GM21576 (cell line): Measurements from ENCODE around the gene STX11.
"Not testable (repeated sequence)": the region's sequence is repeated elsewhere in the genome, so short reads cannot be mapped to it uniquely, and the experiment has no call there.

ENCODE experiments used
- ATAC-seq: cut with Tn5 transposase; IDR thresholded peaks from one replicate; pipeline ENCODE4 v1.9.1; 2021; ENCODE audit warnings: mild to moderate bottlenecking, moderate library complexity; ENCODE audit not compliant: unreplicated experiment

STX11 gene

GRCh38 chr6:144149894-144150709 lies at the start of gene STX11:
Gene STX11 (plus strand): TSS chr6:144150517. CDS start chr6:144186628, 36,111 bp downstream.
- ATAC-seq = peak; percentile 59

DNA sequence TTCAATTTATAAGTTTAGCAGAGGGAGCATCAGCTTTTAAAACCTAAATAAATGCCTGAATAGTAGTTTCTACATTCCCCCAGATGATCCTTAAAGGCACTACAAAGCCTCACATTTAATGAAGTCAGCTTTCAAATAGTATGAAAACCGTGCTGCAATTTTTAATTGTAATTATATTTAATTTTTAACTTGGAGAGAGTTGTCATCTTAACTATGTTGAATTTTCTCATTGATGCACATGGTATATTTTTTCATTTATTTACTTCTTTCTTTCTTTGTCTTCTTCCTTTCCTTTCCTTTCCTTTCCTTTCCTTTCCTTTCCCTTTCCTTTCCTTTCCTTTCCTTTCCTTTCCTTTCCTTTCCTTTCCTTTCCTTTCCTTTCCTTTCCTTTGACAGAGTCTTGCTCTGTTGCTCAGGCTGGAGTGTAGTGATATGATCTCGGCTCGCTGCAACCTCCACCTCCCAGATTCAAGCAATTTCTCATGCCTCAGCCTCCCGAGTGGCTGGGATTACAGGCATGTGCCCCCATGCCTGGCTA lies 47.2 kb upstream of the STX11 start:
- ATAC-seq = no peak

DNA sequence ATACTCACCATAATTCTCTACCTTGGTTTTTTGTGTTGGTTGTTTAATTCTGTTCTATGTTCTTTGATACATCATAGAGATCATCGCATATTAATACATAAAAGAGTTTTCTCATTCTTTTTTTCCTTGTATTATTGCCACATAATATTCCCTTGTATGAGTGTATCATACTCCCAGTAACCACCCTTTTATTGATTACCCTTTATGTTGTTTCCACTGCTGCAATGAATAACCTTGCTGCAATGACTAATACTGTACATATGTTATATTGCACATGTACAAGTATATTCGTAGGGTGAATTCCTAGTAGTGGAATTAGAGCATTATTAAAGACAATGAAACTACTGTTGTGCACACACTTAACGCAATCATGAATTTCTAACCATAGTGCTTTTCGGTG lies 45.8 kb upstream of the STX11 start:
- no peak for ATAC-seq

DNA sequence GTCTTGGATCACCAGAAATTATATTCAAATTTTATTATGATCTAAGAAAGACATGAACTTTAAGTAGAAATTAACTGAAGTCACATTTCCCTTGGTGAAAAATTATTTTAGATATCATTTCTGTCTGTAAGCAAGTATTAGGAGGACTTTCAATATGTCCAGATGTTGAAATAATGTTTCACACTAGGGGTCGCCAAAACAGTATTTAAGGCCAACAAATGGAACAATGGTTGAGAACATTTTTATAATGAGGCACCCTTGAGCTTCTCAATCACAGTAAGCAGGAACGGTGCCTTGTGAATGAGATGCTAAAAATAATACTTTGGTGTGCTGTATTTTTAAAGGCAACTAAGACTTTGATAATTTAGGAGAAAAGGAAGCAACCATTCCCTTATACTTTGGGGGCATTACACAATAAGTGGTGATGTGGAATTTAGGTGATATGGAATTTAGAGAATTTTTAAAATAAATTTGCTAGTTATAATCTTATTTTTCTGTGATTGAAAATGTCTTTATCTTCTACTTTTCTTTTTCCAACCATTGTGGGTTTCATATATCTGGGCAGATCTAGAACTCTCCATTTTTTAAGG lies 45.3 kb upstream of the STX11 start:
- ATAC-seq = peak; percentile 92

DNA sequence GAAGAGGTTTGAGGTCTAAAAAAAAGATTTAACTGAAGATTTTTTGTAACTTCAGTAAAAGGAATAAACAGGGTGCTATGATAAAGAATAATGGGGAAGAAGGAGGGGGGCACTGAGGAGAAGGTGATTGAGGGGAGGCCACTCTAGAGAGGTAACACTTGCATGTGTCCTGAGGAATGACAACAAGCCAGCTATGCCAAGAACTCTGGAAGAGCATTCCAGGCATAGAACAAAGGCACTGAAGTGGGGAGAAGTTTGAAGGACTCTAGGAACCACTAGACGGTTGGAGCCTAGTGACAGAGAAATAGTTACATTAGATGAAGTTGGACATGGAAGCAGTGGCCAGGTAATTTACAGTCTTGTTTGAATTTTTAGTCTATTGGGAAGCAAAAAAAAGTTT lies 44.1 kb upstream of the STX11 start:
- no peak for ATAC-seq

- ATAC-seq = no peak
Measured at GRCh38 chr6:144110210-144110609, 40.1 kb upstream of the STX11 start.

DNA sequence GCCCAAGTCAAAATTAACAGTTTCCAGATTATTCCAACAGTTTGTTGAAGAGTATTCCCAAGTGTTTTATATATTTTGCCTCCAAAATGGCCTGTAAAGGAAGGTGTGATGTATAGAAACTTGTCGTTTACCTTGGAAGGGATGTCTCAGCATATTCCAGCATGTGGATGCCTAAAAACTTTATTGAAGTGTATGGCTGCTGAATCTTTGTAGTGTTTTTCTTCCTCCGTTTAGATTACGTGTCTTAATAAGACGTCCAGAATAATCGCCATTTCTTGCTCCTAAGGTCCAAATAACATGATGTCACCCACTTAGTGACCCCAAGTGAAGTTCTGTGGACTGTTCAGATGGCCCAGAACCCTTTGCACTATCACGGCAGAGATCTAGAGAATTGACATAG lies 37.0 kb upstream of the STX11 start:
- ATAC-seq = no peak

DNA sequence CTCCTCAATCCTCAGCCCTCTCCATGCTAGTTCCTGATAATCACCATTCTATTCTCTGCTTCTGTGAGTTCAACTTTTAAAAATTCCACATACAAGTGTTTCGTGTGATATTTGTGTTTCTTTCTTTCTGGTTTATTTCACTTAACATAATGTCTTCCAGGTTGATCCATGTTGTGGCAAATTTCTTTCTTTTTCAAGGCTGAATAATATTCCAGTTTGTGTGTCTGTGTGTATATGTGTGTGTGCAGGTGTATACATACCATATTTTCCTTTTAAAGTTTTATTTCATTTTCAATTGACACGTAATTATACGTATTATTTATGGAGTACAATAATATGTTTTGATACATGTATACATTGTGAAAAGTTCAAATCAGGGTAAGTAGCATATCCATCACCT lies 35.1 kb upstream of the STX11 start:
- no peak for ATAC-seq

DNA sequence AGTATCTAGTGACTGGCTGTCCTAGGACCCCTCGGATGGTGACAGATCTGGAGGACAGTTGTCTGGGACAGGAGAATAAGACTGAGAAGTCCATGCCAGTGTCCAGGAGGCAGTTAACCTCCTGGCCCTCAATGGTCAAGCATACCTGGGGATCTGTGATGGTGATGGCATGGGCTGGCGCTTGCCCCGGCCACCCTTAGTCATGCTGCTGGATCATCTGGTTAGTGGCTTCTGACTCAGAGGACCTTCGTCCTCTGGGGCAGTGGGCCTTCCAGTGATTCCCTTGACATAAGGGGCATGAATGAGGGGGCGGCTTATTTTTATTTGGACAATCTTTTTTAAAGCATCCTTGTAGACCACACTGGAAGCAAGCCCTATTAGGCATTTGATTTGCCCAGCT lies 30.9 kb upstream of the STX11 start:
- no peak for ATAC-seq

- no peak for ATAC-seq
Measured at GRCh38 chr6:144122861-144123260, 27.5 kb upstream of the STX11 start.

DNA sequence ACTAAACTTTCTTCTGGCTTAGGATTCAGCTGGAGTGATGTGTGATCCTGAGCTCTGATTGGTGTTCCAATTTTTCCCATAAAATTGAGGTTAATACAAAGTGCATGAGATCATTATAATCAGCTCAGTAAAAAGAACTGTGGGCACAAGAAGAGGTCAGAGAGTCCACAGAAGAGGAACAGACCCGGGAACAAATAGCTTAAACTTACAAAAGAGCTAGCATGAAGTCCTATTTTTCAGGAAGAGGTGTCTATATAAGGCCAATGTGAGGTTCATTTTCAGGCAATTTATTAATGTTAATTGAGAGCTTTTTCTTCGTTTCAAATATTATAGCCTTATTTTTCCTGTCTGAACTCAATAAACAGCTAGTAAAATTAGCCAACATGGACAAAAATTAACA lies 26.9 kb upstream of the STX11 start:
- no peak for ATAC-seq

GRCh38 chr6:144123836-144124235 lies 26.5 kb upstream of the STX11 start:
- ATAC-seq = no peak

DNA sequence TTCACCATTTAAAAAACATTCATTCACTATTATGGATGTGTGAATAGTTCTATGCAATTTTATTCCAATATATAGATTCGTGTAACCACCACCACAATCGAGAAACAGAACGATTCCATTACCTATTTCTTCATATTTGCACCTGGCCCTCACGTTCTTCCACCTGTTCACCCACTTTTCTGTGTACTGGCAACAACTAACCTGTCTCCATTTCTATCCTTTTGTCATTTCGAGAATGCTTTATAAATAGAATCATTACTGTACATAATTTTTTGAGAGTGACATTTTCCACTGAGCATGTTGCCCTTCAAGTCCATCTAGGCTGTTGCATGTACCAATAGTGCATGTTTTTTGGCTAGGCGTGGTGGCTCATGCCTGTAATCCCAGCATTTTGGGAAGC lies 23.2 kb upstream of the STX11 start:
- no peak for ATAC-seq

DNA sequence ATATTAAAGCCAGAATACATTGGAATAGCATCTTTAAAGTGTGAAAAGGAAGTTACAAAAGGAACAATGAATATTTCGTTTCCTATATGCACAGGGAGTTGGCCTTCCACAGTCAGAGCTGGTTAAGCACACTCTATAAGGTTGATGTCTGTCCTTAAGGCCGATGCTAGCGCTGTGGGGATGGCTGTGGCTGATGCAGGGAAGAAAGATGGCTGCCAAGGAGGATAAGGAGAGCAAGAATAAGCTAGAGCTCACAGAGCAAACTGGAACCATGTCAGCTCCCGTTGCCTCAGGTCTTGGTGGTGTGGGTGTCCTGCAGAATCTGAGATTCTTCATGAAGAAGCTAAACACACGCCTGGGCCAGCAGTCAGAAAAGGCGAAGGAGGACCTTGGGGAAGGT lies 20.8 kb upstream of the STX11 start:
- no peak for ATAC-seq

GRCh38 chr6:144131248-144131709 lies 19.0 kb upstream of the STX11 start:
- no peak for ATAC-seq

- not testable (repeated sequence) for ATAC-seq
Measured at GRCh38 chr6:144132167-144132690, 18.1 kb upstream of the STX11 start.

- ATAC-seq = no peak
Measured at GRCh38 chr6:144133225-144133821, 17.0 kb upstream of the STX11 start.

DNA sequence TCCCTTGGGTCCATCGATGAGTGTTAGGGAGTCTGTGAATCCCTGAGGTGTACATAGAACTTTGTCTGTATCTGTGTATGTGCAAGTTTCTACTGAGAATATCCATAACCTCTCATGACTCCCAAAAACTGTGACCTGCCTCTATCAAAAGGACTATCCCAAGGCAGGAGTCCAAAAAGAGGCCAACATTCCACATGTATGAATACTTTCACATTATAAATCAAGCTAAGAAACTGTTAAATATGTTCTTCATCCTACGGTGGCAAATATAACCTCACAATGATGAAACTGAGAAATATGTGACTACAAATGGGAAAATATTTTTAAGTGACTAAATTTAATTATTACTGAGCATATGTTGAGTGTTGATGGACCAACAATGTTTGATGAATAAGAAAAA lies 16.1 kb upstream of the STX11 start:
- no peak for ATAC-seq

DNA sequence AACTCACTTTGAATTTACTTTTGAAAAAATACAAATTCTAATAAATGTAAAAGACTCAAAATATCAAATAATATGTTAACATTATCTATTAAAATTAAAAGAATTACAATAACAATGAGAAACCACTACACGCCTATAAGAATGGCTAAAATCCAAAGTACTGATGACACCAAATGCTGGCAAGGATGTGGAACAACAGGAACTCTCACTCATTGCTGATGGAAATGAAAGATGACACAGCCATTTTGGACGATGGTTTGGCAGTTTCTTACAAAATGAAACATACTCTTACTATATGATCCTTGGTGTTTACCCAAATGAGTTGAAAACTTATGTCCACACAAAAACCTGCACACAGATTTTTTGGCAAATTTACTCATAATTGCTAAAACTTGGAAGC lies 15.6 kb upstream of the STX11 start:
- no peak for ATAC-seq

GRCh38 chr6:144138542-144138941 lies 11.8 kb upstream of the STX11 start:
- no peak for ATAC-seq

GRCh38 chr6:144139817-144140216 lies 10.5 kb upstream of the STX11 start:
- no peak for ATAC-seq

DNA sequence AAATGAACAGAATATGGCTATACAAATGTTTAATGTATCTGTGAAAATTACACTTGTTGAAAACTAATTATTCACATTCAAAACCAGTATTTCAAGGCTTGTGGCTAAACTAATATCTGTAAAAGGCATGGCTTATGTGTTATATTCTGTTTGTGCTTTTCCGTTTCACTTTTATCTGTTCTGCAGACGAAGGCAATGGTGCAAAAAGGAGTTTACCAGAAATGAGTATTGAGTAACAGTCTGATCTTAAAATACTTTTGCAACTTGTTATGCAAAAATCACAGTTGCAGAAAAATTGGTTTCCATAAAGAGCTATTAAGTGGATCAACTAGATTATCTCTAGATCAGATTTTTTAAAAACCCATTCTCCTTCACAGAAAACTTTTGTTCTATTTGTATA lies 9.4 kb upstream of the STX11 start:
- ATAC-seq = peak; percentile 84
